Cardiac septum (tissue), 1 donor: Measurements from ENCODE around the gene SOBP. TPM values are rescaled to one million over a fixed set of nuclear protein-coding genes. Genes with fewer than 3 reads are reported as not detected.
"Not testable (repeated sequence)": the region's sequence is repeated elsewhere in the genome, so short reads cannot be mapped to it uniquely, and the experiment has no call there.

Source experiments
- DNase-seq: peaks from one replicate; pipeline ENCODE4 v3.0.0-alpha.2; 2020; ENCODE audit warnings: low spot score
- intact Hi-C: fragments of 100-400 bp; cut with DNase I; formaldehyde crosslinking; loops from one replicate; pipeline ENCODE4 v1.14.0; 2022
- total RNA-seq: library from RNA; stranded (reverse); fragmentation: NEBNext Ultra II Directional; extraction: Animal tissue kit (Norgen Biotek cat#: 25700); gene quantifications from one replicate; pipeline ENCODE4 v1.2.1, GENCODE V29; 2021
- donor health status: DM: no; HTN: no; CAD: no.

Gene SOBP
- total RNA-seq, 1 donor from 2014 or later, result 28.7 TPM

GRCh38 chr6:107542192-107542668 lies 52.3 kb downstream of the SOBP start:
- no peak for DNase-seq
- intact Hi-C loops, result loop anchor here (5.0 kb wide), 1 partner anchor 50 kb away; the partner anchor contains the start of gene SOBP

GRCh38 chr6:107543088-107543487 lies 53.2 kb downstream of the SOBP start:
- no peak for DNase-seq
- intact Hi-C loops, result loop anchor here (5.0 kb wide), 1 partner anchor 51 kb away; the partner anchor contains the start of gene SOBP

- DNase-seq, result no peak
- intact Hi-C loops, result loop anchor here (5.0 kb wide), 1 partner anchor 51 kb away; the partner anchor contains the start of gene SOBP
Observed at GRCh38 chr6:107543567-107543966, 53.6 kb downstream of the SOBP start.

DNA sequence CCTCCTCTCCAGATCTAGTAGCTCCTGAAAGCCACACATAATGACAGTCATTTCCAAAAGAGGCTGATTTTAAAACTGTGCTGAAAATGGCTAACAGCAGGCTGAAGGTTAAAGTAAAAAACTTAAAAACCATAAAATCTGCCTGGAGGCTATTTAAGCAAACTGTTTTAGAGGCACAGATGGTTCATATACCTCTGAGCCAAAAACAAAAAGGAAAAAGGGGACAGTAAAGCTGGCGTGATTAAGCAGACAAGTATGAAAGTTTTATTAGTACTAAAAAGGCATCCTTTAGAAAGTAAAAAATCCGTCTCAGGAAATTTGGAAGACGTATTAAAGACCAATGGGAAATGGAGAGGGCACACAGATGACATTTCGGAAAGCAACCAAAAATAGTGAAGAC lies 55.8 kb downstream of the SOBP start:
- intact Hi-C loops, result no loop called here
- DNase-seq, result no peak

GRCh38 chr6:107546691-107547450 lies 57.0 kb downstream of the SOBP start:
- intact Hi-C loops, result no loop called here
- no peak for DNase-seq

DNA sequence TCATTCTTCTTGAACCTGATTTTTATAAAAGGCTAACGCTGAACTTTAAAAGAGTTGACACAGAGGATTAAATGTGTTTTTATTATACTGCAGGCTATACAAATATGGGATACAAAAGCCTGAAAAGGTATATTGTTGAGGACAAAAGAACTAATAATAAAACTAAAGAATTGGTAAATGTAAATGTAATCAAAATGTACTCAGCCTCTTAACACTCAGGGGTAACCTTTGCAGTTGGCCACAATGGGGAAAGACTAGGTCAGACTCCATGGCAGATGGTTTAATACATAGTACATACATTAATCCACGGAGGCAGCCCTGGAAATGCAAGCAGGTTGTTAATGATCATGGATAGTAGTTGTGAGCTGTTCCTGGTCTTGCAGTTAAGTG lies 57.5 kb downstream of the SOBP start:
- DNase-seq, result no peak
- intact Hi-C loops, result no loop called here

GRCh38 chr6:107550241-107550840 lies 60.4 kb downstream of the SOBP start:
- DNase-seq, result no peak
- intact Hi-C loops, result no loop called here

DNA sequence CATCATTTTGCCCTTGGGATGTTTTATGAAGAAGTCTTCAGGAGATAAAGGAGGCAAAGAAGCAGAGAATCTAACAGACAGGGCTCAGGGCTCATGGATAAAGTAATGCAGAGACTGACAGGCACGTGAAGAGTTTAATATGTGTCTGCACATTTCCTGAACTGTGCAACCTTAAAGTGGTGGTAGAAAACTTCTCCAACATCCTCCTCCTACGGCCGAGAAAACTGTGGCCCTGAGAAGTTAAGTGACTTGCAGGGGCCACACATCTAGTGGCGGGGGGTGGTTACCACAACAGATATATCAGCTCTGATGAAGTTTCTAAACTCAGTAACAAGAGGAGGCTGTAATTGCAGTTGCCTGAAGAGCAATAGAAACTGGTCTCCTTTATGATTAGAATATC lies 61.0 kb downstream of the SOBP start:
- DNase-seq, result no peak
- intact Hi-C loops, result no loop called here

- DNase-seq, intact Hi-C loops: not testable (repeated sequence)
Observed at GRCh38 chr6:107553121-107553520, 63.2 kb downstream of the SOBP start.

- intact Hi-C loops, result no loop called here
Observed at GRCh38 chr6:107554326-107554725, 64.4 kb downstream of the SOBP start.

DNA sequence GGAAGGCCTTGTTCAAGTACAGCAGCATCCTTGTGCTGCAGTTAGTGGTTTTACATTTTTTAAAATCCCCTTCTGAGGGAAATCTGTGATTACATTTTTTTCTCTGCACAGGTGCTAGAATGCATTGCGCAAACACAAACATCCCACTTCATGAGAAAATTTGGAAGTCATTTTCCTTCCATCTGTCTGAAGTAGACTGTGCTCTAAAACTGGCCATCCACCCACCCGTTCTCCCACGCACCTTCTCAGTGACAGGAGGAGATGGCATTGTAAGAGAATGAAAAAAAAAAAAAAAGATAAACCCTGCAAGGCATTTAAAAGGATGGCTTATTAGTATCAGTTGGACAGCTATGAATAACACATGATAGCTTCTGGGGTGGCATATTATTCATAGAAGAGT lies 65.0 kb downstream of the SOBP start:
- no peak for DNase-seq
- intact Hi-C loops, result no loop called here

More at GRCh38 chr6:107554326-107554725, 64.4 kb downstream of the SOBP start:
- DNase-seq, result no peak

DNA sequence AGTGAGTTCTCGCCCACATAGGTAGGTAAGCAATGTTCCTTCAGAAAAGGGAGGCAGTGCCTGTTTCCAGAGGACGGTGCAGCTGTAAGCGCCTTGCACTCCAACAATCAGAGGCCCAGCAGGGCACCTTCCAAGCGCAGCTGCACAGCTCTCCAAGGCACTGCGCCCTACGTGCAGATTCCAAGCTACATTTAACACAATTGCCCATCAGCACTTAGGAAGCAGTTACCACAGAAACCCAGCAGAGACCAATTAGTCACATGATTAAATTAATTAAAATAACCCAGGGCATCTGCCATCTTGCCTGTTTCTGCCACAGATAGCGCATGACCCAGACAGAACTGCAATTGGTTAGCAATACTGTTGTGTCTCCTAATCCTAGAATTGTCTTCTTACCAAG lies 65.5 kb downstream of the SOBP start:
- intact Hi-C loops, result no loop called here
- no peak for DNase-seq

DNA sequence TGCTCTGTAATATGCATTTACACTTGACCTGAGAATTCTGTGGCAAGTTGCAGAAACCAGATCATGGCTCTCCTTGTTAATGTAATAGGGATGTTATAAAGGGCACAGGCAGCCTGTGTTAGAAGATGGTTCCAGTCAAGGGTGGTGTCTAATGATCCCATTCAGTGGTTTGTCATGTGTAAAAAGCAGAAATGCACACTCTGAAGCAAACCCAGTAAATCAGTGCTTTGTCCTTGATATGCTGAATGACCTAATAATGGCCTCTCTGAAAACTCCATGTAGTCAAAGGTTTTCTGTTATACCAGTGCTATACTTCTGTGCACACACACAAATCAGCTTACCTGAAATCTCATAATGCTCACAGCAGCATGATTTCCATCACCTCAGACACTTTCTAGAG lies 66.2 kb downstream of the SOBP start:
- intact Hi-C loops, result no loop called here
- no peak for DNase-seq

DNA sequence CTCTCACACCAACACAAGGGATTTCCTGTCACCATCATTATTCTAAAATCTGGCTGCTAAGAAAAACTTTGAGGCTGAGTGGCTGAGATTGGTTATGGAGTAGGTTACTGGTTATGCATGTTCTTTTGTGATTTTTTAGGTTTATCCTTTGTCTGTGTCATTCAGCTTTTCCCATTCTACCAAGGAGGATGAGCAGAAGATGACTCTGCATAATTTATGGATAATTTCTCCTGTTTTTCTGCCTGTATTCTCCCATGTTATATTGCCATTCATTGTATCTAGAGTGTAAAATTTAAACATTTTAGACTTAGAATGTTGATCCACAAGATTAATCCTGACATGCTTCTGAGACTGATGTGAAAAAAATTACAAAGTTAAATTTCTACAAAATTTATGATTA lies 67.8 kb downstream of the SOBP start:
- no peak for DNase-seq
- intact Hi-C loops, result no loop called here

- intact Hi-C loops, result no loop called here
- no peak for DNase-seq
Observed at GRCh38 chr6:107560657-107561056, 70.7 kb downstream of the SOBP start.

- DNase-seq, result no peak
- intact Hi-C loops, result no loop called here
Observed at GRCh38 chr6:107561306-107561705, 71.4 kb downstream of the SOBP start.

- no peak for DNase-seq
- intact Hi-C loops, result no loop called here
Observed at GRCh38 chr6:107563694-107564588, 74.0 kb downstream of the SOBP start.

GRCh38 chr6:107564589-107564951 lies 74.7 kb downstream of the SOBP start:
- intact Hi-C loops, result no loop called here

DNA sequence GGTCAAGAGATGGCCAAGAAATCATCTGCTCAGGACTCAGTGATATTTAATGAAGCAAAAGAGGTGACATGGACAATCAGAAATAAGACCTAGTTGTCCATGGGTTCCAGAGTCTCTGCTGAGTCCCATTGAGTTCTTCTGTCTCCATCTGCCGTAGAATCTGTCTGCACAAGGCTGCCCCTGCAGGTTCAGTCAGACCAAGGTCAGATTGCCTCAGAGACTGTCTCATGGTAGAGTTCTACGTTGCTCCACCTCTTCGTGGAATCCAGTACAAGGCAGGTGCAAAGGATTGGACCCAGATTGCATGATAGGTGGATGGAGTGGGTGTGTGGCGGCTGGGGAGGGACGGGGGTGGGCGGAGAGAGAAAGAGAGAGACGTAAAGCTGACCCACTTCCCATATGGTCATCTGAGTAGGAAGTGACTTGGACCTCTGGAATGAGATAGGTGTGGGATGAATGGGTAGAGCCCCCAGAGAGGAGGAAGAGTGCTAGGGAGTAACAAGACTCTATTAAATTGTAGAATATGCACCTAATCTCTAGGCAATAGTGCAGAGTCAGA lies 75.3 kb downstream of the SOBP start:
- intact Hi-C loops, result no loop called here
- no peak for DNase-seq

More at GRCh38 chr6:107564589-107564951, 74.7 kb downstream of the SOBP start:
- no peak for DNase-seq

DNA sequence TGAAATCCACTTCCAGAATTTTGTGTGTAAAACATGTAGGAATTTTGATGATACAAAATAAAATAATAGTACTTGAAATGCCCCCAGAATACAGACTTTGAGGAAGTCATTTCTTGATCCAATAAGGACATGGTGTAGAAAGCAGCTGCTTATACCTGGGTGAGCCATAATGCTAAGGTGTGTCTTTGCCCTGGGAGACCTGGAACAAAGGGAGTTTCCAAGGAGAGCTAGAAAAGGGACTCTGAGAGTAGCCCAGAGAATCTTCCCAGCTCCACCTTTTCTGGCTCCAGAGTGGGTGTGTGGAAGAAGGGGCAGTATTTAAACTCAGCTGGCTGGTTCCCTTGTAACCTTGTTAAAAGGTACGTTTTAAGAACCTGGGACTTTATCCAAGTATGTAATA lies 77.7 kb downstream of the SOBP start:
- DNase-seq, result no peak
- intact Hi-C loops, result no loop called here
